SW480 (cell line): ENCODE measurements around the gene THOP1.

ENCODE experiments used
- DNase-seq: peaks from one replicate; pipeline ENCODE4 v3.0.0-alpha.2; 2016; ENCODE audit warnings: low spot score

THOP1 gene

DNA sequence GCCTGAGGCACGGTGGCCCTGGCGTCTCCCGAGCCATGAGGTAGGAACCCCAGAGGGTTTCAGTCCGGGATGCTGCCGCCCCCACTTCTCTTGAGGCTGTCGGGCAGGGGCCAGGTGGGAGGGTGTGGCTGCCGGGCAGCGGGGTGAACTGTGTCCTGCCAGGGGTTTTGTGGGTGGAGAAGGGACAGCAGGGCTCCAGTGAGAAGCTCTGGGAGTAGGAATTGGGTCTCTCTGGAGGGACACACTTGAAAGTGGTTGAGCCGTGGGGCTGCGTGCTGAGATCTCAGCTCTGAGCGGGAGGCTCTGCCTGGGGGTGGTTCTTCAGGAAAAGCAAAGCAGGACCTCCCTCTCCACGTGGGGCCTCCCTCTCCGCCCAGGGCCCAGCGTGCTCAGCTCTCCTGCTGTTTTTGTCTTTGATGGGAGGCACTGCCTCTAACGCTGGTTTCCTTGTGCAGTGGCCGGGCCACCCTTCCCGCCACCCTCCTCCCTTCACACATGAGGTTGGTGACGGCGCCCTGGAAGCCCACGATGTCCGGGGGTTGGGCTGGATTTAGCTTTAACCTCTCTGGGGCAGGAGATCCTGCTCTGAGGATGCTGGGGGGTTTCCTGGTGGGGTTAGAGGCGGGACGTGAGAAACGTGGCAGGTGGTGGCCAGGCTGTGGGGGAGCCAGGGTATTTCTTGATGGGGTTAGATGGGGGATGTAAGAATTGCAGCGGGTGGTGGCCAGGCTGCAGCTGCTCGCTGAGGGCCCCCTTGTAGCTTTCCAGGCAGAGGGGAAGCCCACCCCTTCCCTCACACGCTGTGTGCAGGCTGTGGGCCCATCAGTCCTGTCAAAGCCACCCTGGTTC lies 19.1 kb downstream of the THOP1 start:
- DNase-seq, result no peak

DNA sequence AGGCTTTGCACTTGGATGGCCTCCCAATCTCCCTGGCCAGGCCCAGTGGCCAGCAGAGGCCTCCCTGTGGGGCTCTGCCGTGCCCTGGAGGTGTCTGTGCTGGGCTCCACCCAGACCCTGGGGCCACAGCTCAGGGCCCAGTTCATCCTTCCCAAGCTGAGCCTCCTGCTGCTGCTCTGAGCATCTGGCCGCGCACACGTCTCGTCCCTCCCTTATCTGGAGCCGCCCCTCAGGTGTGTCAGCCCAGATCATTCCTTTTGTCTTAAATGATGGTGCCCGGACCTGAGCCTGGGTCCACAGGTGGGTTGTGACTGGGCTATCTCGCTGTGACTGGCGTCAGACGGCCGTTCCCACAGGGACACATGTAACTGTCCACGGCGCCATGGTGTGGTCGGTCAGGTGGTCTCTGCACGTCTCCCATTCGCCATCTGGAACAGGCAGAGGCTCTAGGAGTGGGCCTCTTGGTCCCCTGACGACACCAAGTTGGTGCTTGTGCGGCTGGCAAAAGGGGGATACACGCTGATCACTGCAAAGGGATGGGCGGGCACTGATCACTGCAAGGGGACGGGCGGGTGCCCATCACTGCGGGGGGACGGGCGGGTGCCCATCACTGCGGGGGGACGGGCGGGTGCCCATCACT lies 20.1 kb downstream of the THOP1 start:
- DNase-seq, result no peak

DNA sequence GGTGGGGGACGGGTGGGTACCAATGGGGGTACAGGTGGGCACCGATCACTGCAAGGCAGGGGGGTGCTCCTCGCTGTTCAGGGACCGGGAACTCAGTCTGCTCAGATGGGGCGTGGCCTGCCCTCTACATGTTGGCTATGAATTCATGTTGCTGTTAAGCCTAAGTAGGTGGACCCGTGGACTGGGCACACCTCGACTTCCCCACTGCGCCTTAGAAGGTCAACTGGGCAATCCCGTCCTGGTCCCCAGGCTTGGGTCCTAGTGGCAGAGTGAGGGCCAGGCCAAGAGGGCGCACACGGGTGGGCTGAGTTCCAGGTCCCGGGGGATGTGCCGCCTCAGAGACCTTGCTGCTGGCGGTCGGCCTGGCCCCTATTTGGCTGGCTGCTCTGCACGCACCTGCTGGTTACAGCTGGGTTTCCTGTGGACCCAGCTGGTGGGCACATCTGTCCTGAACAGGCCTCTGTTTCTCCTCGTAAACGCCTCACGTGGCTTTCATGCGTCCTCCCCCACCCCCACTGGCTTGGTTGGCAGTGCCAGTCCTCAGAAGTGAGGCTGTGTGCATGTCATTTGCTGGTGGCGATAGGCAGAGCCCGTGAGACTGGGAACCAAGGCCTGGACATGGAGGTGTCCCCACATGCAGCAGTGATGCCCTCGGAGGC lies 20.8 kb downstream of the THOP1 start:
- DNase-seq, result no peak

DNA sequence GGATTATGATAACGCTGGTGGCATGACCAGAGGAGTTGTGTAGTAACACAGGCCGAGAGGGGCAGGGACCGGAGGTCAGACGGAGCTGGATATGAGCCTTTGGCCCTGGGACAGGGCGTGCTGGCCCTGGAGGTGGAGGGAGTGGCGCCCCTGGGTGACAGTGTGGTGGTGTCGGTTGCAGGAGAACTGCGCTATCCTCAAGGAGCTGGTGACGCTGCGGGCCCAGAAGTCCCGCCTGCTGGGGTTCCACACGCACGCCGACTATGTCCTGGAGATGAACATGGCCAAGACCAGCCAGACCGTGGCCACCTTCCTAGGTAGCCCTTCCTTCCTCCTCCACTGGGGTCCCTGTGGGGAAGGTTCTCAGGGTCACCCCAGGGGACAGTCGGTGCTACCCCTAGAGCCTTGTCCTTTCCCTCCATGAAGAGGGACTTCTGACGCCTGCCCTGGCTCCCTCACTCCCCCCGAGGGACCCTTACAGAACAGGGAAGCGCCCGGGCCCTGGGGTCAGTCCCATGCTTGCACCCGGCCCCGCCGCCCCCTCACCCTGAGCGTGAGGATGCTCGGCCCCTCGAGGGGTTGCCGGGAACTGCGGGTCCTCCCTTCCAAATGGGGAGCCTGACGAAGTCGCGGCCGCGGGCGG lies 21.6 kb downstream of the THOP1 start:
- DNase-seq, result no peak

DNA sequence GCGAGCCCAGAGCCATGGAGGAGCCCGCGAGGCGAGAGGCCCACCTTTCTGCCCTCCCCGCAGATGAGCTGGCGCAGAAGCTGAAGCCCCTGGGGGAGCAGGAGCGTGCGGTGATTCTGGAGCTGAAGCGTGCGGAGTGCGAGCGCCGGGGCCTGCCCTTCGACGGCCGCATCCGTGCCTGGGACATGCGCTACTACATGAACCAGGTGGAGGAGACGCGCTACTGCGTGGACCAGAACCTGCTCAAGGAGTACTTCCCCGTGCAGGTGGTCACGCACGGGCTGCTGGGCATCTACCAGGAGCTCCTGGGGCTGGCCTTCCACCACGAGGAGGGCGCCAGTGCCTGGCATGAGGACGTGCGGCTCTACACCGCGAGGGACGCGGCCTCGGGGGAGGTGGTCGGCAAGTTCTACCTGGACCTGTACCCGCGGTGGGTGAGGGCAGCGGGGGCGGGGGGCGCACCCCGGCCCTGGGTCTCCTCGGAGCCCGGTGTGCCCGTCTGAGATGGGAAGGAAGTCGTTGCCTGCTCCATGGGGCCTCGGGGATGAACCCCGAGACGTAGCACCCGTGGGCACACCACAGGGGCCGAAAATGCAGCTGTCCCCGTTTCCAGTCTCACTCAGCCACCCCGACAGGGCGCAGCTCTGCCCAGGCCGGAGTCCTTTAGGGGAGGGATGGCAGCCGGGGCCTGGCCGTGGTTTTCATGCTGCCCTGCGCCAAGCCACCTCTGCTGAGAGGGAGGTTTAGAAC lies 22.3 kb downstream of the THOP1 start:
- no peak for DNase-seq

DNA sequence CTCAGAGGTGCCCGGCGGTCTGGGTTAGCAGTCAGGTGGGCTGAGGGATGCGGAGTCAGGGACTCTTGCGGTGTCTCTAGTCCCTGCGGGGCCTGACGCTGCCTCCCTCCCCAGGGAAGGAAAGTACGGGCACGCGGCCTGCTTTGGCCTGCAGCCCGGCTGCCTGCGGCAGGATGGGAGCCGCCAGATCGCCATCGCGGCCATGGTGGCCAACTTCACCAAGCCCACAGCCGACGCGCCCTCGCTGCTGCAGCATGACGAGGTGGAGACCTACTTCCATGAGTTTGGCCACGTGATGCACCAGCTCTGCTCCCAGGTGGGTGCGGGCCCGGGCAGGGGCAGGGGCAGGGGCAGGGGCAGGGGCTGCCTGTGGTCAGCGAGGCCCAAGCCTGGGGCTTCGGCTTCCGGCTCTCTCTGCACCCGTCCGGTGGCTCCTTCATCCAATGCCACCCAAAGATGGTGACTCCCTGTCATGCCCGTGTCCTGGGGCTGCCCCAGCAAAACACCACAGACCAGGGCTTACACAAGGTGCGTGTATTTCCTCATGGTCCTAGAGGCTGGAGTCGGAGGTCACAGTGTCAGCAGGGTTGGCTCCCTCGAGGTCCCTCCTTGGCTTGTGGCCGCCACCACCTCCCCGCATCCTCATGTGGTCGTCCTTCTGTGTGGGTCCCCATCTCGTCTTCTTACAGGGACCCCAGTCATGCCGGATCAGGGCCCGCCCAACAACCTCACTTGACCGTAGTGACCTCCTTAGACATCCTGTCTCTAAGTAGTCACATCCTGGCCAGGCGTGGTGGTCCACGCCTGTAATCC lies 23.0 kb downstream of the THOP1 start:
- no peak for DNase-seq

DNA sequence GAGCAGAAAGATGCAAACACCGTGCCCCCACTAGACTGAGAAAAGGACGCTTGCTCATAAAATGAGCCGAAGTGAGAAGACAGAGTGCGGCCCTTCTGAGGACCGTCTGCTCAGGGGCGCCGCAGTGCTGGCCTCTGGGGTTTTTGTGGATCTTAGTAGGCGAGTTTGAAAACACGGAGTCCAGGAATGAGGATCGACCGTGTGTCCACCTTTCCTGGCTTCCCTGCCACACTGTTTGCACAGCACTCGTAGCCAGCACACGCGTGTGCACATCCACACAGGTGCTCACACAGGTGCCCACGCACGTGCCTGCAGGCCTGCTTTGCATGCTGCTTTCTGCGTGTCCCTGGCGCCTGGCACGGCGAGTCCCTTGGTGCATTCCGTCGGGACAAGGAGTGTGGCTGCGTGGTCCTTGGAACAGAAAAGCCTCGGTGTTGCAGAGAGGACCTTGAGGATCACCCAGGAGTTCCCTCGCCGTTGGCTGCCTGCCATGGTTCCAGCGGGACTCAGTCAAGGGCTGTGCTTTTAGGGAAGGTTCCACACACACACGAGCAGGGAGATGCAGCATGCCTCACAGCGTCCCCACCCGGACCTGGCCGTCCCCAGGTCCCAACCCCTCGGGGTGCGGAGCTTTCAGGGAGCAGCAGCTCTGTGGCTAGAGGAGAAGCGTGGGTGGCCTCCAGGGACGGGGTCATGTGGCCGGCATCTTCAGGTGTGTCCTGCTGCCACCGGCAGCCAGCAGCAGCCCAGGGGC lies 24.3 kb downstream of the THOP1 start:
- DNase-seq, result no peak

DNA sequence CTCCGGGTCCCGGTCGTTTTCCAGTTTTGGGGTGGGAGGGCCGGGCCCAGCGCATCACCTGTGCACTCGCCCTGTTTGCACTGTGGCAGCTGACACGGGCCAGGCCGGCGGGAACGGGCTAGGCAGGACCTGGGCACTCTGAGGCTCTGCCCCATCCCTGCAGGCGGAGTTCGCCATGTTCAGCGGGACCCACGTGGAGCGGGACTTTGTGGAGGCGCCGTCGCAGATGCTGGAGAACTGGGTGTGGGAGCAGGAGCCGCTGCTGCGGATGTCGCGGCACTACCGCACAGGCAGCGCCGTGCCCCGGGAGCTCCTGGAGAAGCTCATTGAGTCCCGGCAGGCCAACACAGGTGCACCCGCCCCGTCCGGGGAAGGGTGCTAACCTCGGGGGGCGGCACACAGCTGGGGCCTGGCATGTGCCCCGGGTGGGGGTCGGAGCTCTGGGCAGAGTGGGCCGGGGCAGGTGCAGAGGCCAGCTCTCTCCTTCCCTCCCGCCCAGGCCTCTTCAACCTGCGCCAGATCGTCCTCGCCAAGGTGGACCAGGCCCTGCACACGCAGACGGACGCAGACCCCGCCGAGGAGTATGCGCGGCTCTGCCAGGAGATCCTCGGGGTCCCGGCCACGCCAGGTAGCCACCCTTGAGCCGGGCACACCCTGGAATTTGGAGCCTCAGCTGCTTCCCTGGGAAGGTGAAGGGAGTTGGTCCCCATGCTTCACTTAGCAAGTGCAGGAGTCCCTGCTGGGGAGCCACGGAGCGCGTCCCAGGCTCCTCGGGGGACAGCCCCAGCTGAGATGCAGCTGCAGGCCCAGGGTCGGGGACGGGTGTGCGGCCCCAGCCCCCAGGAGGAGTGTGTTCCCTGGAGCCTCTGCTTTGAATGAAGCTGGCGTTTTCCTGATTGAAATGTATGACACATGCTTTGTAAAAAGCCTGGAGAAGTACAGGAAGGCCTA lies 25.1 kb downstream of the THOP1 start:
- no peak for DNase-seq

DNA sequence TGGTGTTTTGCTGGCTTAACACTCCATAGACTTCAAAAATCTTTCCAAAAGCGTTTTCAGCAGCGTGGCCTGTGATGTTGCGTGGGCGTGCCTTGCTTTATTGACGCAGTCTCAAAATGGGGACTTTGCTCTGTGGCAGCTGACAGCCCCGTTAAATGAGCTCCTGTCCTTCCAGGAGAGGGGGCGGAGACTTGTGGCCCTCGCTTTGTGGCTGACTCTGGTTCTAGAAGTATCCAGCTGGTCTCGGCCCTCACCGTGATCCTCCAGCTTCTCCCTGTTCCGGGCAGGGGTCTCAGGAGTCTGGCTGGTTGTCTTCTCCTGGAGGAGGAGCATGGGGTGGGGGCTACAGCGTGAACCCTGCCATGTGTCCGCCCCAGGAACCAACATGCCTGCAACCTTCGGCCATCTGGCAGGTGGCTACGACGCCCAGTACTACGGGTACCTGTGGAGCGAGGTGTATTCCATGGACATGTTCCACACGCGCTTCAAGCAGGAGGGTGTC lies 26.0 kb downstream of the THOP1 start:
- no peak for DNase-seq

DNA sequence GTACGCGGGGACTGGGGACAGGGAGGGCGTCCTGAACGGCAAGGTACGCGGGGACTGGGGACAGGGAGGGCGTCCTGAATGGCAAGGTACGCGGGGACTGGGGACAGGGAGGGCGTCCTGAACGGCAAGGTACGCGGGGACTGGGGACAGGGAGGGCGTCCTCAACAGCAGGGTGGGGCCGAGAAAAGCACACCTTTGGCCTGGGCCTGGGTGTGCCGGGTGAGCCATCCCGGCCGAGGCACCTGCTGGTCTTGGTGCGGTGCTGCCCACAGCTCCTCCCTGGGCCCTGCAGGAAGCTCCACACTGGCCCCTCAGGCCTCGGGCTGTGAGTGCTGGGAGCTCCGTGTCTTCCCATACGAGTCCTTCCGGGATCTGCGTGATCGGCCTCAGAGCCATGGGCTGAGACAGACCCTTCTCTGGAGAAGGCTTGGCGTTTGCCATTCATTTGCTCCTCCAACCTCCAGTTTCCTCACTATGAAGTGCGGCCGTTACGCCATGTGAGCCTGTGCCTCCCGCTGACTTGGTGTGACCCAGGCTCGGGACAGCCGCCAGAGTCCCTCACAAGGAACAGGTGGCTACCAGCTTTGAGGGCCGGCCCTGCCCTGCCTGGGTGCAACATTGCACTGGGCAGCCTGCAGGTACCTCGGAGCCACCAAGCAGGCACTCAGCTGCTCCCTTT lies 26.6 kb downstream of the THOP1 start:
- DNase-seq, result no peak

DNA sequence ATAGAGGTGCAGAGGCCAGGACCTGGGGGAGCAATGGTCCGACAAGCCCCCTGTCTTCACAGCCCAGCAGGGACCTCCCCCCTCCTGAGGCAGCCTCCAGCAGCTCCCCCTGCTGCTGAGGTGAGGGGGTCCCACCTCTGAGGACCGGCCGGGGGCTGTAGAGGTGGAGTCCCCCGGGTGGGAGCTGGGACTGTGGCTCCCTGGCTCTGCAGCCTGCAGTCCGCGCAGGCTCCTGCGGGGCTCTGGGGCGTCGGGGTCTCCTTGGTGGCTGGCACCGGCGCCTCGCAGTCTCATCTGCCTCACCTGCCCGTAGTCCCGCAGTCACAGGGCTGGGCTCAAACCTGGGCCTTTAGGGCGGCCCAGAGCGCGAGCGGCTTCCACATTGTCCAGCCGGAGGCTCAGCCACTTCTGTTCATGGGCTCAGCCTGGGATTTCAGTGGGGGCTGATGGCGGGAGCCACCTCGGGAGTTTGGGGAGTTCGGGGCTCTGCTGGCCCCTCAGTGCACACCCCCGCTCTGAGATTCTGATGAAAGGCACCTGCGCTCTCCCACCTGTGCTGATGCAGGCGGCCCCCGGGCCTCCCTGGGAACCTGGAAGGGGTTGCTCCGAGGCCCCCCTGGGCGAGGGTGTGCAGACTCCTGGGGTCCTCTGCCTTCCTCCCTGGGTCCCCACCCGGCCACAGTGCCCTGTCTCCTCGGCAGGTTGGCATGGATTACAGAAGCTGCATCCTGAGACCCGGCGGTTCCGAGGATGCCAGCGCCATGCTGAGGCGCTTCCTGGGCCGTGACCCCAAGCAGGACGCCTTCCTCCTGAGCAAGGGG lies 27.3 kb downstream of the THOP1 start:
- DNase-seq, result no peak

DNA sequence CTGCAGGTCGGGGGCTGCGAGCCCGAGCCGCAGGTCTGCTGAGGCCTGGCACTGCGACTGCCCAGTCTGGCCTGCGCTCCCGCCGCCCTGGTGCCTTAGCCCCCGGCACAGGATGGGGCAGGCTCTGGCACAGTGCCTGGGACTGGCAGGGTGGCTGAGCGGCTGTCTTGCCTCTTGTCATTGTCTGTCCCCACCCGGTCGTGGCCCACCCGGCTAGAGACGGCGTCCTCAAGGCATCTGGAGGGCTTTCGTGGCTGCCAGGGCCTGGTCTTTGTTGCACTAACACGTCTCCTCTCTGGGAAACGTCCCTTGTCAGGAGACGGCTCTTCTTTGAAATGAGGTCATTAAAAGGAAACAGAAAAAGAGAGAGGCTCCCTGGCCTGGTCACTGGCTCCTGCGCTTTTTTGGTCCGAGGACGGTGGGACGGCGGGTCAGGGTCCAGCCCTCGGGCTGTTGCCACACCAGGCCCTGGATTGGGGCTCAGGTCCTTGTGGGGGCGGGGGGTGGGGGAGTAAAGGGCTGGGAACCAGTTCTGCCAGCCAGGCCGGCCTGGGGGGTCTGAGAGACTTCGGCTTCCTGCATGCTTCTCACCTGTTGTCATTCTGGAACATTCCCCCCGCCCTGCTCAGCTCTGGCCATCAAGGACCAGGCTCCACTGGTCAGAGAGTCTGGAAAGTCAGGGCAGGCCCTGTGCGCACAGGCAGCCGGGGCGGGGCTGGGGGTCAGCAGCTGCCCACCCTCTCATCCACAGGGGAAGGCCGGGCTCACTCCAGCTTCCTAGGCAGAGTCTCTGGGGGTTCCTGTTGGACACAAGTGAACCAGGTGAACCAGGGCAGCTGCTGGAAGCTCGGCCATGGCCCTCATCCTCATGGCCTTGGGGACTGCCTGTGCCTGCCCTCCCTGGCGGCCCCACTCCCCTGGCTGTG lies 28.2 kb downstream of the THOP1 start:
- no peak for DNase-seq

DNA sequence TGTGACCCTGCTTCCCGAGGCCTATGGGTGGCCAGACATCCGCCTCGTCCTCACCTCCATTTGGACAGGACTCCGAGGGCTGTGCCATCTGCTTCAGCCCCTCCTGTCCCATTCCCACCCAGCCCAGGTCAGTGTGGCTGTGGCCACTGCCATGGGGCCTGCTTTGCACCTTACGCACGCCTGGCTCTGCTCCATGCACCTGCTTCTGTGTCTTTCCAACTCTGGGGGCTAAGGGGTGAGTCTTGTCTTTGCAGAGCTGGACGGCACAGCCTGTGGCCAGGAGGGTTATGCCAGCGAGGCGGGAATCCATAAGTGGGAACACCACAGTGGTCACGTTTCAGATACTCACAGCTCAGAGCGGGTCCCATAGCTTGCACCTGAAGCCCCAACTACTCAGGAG lies 29.1 kb downstream of the THOP1 start:
- DNase-seq, result no peak

DNA sequence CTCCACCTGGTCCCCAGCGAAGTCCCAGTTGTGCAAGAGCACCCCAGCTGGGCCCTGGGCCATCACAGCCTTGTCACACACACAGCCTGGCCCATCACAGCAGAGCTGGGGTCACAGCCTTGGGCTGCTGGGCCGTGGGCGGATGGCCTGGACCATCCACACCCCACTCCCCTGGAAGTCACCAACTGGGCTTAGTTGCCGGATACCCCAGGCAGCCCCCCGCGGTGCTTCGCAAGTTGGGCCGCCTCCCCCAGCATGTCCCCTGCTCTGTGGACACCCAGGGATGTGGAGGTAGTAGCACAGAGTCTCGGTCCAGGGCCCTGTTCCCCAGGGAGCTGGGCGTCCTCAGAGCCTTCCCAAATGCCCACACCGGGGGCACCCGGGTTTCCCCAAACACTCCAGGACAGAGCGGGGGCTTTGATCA lies 29.9 kb downstream of the THOP1 start:
- no peak for DNase-seq

DNA sequence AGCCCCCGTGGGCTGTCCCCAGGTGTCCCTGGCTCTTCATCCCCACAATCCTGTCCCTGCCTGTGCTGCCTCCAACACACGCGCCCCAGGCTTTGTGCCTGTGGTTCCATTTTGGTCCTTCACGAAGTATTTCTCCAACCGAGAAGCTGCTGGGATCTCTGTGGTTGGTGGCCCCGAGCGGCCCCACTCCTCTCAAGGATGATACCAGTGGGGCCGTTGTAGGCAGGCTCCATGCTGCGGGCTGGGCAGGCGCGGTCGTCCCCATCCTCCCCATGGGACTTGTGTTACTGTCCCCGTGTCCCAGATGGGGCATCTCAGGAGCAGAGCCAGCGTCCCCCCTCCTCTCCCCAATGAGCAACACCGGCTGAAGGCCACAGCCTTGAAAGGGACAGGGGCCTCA lies 30.6 kb downstream of the THOP1 start:
- no peak for DNase-seq

DNA sequence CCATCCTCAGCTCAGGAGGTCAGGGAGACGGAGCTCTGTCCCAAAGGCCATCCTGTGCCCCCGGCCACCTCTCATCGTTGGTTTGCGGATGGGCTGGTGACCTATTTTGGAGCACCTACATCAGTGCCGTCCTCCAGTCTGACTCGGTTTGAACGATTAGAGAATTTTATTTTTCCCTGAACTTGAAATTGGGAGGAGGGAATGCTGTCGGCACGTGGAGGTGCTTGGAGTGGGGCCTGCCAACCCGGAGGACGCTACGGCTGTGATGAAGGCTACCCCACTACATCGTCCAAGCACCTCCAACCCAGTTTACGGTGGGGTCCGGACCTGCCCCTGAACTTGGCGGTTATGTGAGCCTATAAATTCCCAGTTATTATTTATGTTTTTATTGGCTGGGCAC lies 31.3 kb downstream of the THOP1 start:
- no peak for DNase-seq
